ENCODE results near the gene EIF1.

DNA sequence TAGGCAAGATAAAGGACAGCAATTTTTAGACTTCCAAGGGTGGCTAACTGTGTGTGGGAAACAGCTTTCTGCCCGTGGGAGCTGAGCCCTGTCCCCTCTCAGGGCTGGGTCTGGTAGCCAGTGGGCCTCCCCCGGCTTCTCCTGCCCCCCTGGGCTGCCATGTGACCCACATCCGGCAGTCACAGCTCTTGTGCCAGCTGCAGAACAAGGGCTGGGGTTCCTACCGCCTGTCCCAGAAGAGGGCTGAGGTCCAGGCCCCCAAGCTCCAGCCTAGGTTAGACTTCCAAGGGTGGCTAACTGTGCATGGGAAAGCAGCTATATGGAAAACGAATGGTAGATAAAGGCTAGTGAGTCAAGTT is 29.6 kb downstream of the EIF1 start:
- no peak for TF ChIP-seq POLR2A (IDR thresholded peaks at IDR 0.05)
- TF ChIP-seq, protein P1, sequence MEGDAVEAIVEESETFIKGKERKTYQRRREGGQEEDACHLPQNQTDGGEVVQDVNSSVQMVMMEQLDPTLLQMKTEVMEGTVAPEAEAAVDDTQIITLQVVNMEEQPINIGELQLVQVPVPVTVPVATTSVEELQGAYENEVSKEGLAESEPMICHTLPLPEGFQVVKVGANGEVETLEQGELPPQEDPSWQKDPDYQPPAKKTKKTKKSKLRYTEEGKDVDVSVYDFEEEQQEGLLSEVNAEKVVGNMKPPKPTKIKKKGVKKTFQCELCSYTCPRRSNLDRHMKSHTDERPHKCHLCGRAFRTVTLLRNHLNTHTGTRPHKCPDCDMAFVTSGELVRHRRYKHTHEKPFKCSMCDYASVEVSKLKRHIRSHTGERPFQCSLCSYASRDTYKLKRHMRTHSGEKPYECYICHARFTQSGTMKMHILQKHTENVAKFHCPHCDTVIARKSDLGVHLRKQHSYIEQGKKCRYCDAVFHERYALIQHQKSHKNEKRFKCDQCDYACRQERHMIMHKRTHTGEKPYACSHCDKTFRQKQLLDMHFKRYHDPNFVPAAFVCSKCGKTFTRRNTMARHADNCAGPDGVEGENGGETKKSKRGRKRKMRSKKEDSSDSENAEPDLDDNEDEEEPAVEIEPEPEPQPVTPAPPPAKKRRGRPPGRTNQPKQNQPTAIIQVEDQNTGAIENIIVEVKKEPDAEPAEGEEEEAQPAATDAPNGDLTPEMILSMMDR (IDR thresholded peaks at IDR 0.05 in 8 of 11, conservative IDR thresholded peaks at IDR 0.05 in 3 of 11), result no peak
- no peak for TF ChIP-seq POLR2AphosphoS5 (IDR thresholded peaks at IDR 0.05)
